ENCODE results near the gene L1CAM. TPM values are rescaled to one million over a fixed set of nuclear protein-coding genes. Genes with fewer than 3 reads are reported as not detected.

Gene L1CAM
- total RNA-seq, 1 donor from 2014 or later, result 11.0 TPM

DNA sequence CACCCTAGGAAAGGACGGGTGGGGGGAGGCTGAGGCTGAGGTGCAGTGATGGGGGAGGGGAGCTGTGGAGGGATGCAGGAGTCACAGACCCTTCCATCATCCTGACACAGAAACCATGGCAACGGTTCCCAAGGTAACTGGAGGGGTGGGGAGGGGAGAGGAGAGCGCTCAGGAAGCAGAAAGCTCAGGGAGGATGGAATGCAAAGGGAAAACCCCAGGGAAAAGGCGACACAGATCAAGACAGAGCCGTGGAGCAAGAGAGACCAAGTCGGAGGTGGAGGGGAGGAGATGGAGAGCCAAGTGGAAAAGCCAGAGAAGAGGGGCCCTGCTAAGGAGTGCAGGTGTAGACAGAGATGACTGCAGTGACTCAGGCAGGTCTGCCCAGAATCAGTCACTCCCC is 14.5 kb downstream of the L1CAM start:
- TF ChIP-seq, protein P1, sequence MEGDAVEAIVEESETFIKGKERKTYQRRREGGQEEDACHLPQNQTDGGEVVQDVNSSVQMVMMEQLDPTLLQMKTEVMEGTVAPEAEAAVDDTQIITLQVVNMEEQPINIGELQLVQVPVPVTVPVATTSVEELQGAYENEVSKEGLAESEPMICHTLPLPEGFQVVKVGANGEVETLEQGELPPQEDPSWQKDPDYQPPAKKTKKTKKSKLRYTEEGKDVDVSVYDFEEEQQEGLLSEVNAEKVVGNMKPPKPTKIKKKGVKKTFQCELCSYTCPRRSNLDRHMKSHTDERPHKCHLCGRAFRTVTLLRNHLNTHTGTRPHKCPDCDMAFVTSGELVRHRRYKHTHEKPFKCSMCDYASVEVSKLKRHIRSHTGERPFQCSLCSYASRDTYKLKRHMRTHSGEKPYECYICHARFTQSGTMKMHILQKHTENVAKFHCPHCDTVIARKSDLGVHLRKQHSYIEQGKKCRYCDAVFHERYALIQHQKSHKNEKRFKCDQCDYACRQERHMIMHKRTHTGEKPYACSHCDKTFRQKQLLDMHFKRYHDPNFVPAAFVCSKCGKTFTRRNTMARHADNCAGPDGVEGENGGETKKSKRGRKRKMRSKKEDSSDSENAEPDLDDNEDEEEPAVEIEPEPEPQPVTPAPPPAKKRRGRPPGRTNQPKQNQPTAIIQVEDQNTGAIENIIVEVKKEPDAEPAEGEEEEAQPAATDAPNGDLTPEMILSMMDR (IDR thresholded peaks at IDR 0.05), result no peak
- ChIA-PET POLR2A (interaction anchor here (0.5 kb wide), 1 partner anchor 559 kb away, joined by 3 read pairs; no protein-coding TSS in a partner anchor), CTCF (no interaction called here)
- Mint-ChIP-seq H3K27ac (no peak overlapping the region), H3K27me3 (peaks cover 14% of the 10 kb centered on the region), H3K36me3 (ENCODE audit: low read depth) (no peaks in the 10 kb centered on the region), H3K4me3 (no peak overlapping the region), H3K4me1 (peaks cover 2% of the 10 kb centered on the region), H3K9me3 (no peaks in the 10 kb centered on the region)
- ATAC-seq (ENCODE audit: low read depth) (no peak), DNase-seq (no peak)
- intact Hi-C loops (cut with micrococcal nuclease), result no loop called here

DNA sequence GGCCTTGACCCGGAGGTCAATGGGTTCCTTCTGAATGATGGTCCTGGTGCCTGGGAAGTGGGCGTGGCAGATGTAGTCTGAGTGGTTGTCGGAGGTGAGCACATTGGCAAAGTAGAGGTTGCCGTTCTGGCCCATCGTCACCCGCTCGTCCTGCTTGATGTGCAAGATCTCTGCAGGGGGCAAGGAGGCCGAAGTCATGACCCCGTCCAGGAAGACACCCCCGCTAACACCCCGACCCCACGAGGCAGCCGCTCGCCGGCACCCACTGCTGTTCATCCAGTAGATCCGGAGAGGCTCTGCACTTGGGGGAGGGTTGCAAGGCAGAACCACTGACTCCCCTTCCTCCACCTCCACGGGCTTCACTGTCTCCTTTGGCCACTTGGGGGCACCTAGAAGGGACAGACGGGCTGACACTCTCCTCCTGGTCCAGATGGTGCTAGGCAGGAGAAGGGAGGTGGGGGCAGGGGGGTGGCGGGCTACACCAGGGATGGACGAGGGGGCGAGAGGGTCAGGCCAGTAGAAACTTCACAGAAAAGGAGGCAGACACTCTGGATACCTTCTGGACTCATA is 15.1 kb downstream of the L1CAM start:
- ChIA-PET CTCF (no interaction called here), POLR2A (no interaction called here)
- Mint-ChIP-seq H3K27me3 (peaks cover 9% of the 10 kb centered on the region), H3K9me3 (no peaks in the 10 kb centered on the region), H3K36me3 (ENCODE audit: low read depth) (peaks cover under 1% of the 10 kb centered on the region), H3K4me3 (no peak overlapping the region), H3K4me1 (no peaks in the 10 kb centered on the region), H3K27ac (no peak overlapping the region)
- TF ChIP-seq, protein P1 (IDR thresholded peaks at IDR 0.05), result no peak
- ATAC-seq (ENCODE audit: low read depth) (no peak), DNase-seq (no peak)
- intact Hi-C loops (cut with micrococcal nuclease), result no loop called here

DNA sequence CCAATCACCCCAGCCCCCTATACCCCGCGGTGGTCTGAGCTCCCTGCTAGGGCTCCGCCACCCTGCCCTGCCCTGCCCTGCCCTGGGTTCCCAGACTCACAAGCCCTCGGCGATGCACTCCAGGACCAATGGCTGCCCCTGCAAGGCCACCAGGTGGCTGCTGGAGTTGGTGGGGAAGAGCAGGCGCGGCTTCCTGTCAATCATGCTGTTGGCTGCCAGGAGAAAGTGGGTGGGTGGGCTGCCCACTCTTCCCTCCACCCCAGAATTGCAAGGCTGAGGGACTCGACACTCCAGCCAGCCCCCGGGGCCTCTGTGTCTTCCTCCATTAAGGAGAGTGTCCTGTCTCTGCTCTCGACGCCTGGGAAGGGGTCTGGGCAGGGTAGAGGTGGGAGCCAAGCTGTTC is 15.7 kb downstream of the L1CAM start:
- TF ChIP-seq, protein P1 (IDR thresholded peaks at IDR 0.05), result no peak
- Mint-ChIP-seq H3K27ac (no peak overlapping the region), H3K4me1 (no peaks in the 10 kb centered on the region), H3K27me3 (peaks cover 9% of the 10 kb centered on the region), H3K9me3 (no peaks in the 10 kb centered on the region), H3K36me3 (ENCODE audit: low read depth) (peaks cover 5% of the 10 kb centered on the region), H3K4me3 (no peak overlapping the region)
- ChIA-PET CTCF (no interaction called here), POLR2A (no interaction called here)
- DNase-seq, result no peak
- intact Hi-C loops (cut with micrococcal nuclease), result no loop called here
- ATAC-seq (ENCODE audit: low read depth), result no peak

DNA sequence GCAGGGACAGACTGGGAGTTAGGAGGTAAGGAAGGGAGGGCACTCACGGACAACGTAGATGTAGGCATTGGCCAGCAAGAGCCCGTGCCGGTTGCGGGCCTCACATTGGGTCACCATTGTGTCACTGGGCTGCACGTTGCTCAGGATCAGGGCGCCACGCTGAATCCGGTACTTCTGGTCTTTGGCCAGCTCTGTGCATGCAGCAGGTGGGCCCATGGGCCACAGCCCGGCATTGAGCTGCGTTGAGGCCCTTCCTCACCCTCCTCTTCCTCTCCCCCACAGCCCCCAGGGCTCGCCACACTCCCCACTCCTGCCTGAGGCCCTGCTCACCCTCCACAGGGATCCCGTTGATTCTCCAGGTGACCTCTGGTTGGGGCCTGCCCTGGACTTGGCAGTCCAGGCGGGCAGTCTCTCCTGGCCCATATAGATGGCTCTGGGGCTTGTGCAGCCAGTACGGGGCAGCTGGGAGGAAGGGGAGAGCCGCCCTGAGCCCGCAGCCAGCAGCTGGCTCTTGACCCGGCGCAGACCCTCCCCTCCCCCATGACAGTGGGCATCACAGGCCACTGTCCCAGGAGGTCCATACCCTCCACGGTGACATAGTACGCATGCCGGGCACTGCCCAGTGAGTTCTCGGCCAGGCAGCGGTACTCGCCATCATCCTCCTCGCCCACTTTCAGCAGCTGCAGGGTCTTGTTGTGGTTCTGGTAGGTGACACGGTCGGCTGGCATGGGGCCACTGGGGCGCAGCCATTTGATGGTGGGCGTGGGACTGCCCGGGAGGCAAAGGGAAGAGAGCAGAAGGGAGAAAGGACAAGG is 16.3 kb downstream of the L1CAM start:
- Mint-ChIP-seq H3K4me3 (no peak overlapping the region), H3K9me3 (no peaks in the 10 kb centered on the region), H3K27me3 (peaks cover 6% of the 10 kb centered on the region), H3K4me1 (no peaks in the 10 kb centered on the region), H3K27ac (no peak overlapping the region), H3K36me3 (ENCODE audit: low read depth) (peaks cover 5% of the 10 kb centered on the region)
- ATAC-seq (ENCODE audit: low read depth) (no peak), DNase-seq (no peak)
- ChIA-PET POLR2A (no interaction called here), CTCF (no interaction called here)
- TF ChIP-seq, protein P1 (IDR thresholded peaks at IDR 0.05), result no peak
- intact Hi-C loops (cut with micrococcal nuclease), result no loop called here

DNA sequence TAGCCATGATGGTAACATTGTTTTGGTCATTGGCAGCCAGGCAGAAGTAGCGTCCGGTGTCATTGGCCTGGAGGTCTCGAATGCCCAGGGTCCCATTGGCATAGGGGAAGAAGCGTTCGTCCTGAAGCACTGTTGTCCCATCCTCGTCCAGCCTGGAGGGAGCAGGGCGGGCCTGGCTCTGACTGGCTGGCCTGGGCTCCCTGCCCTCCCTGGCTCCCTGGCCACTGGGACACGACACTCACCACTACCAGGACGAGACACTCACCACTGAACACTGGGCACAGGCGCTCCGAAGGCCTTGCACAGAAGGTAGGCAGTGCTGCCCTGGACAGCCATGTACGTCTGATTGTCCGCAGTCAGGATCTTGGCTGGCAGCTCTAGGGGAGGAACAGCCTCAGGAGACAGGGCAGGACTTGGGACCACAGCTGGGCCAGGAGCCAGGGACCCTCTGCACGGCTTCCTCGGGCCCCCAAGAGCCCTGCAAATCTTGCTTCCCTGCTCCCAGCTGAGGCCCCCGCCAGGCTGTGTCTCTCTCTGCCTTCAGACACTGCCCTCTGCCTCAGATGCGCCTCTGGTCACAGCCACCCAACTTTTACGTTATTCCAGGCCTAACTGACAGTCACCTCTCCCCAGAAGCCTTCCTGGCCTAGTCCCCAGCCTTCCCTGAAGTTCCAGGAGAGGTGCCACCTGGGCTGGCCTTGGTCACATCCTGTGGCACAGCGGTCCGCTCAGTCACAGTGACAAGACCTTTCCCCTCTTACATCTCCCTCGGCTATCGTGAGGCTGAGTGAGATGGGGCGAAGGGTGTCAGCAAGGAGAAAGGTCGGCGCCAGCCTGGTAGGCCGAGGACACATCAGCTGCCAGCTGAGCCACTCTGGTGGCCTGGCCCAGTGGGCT is 17.1 kb downstream of the L1CAM start:
- ChIA-PET CTCF (no interaction called here), POLR2A (no interaction called here)
- DNase-seq (no peak), ATAC-seq (ENCODE audit: low read depth) (no peak)
- TF ChIP-seq, protein P1 (IDR thresholded peaks at IDR 0.05), result no peak
- H3K27me3 Mint-ChIP-seq, result peaks cover 4% of the 10 kb centered on the region
- no peak overlapping the region for H3K27ac Mint-ChIP-seq
- no peaks in the 10 kb centered on the region for H3K4me1 Mint-ChIP-seq
- H3K36me3 Mint-ChIP-seq (ENCODE audit: low read depth), result peaks cover 5% of the 10 kb centered on the region
- no peaks in the 10 kb centered on the region for H3K9me3 Mint-ChIP-seq
- no peak overlapping the region for H3K4me3 Mint-ChIP-seq
- intact Hi-C loops (cut with micrococcal nuclease), result no loop called here
